Stimulated activated CD4-positive, alpha-beta T cell treated with anti-CD3 and anti-CD28 coated beads, Interleukin-2, amount 100 ng/mL, for 48 hours (primary cell): Measurements from ENCODE around the gene LEFTY2.
"Not testable (repeated sequence)": the region's sequence is repeated elsewhere in the genome, so short reads cannot be mapped to it uniquely, and the experiment has no call there.

ENCODE experiments used
- DNase-seq, 2 donors: peaks; one replicate each; pipeline ENCODE4 v3.0.0-alpha.2; 2020

Gene LEFTY2

GRCh38 chr1:225950905-225951497, 10.0 kb upstream of the LEFTY2 start:
- no peak for DNase-seq

- no peak for DNase-seq
Observed at GRCh38 chr1:225949041-225949440, 8.0 kb upstream of the LEFTY2 start.

GRCh38 chr1:225946803-225947202, 5.8 kb upstream of the LEFTY2 start:
- DNase-seq: no peak

GRCh38 chr1:225946082-225946620, 5.1 kb upstream of the LEFTY2 start:
- no peak for DNase-seq

- DNase-seq: no peak
Observed at GRCh38 chr1:225945564-225945963, 4.5 kb upstream of the LEFTY2 start.

- no peak for DNase-seq
Observed at GRCh38 chr1:225944951-225945350, 3.9 kb upstream of the LEFTY2 start.

- DNase-seq: no peak
Observed at GRCh38 chr1:225944387-225944786, 3.4 kb upstream of the LEFTY2 start.

GRCh38 chr1:225943582-225943981, 2.6 kb upstream of the LEFTY2 start:
- DNase-seq: no peak

- no peak for DNase-seq
Observed at GRCh38 chr1:225942574-225942973, 1.6 kb upstream of the LEFTY2 start.

- DNase-seq: no peak
Observed at GRCh38 chr1:225941942-225942222, 862 bp upstream of the LEFTY2 start.

- no peak for DNase-seq
Observed at GRCh38 chr1:225940385-225941151, 452 bp downstream of the LEFTY2 start.

- DNase-seq: not testable (repeated sequence)
Observed at GRCh38 chr1:225939939-225940310, 1.1 kb downstream of the LEFTY2 start.

GRCh38 chr1:225939097-225939938, 1.7 kb downstream of the LEFTY2 start:
- not testable (repeated sequence) for DNase-seq

GRCh38 chr1:225937048-225937968, 3.7 kb downstream of the LEFTY2 start:
- no peak for DNase-seq

GRCh38 chr1:225936523-225936922, 4.5 kb downstream of the LEFTY2 start:
- DNase-seq: no peak

- DNase-seq: not testable (repeated sequence)
Observed at GRCh38 chr1:225936086-225936485, 4.9 kb downstream of the LEFTY2 start.

GRCh38 chr1:225934711-225935110, 6.3 kb downstream of the LEFTY2 start:
- no peak for DNase-seq

- DNase-seq: no peak
Observed at GRCh38 chr1:225933072-225933471, 7.9 kb downstream of the LEFTY2 start.

- no peak for DNase-seq
Observed at GRCh38 chr1:225931270-225932136, 9.5 kb downstream of the LEFTY2 start.

- no peak for DNase-seq
Observed at GRCh38 chr1:225930566-225930965, 10.5 kb downstream of the LEFTY2 start.

GRCh38 chr1:225929462-225929861, 11.6 kb downstream of the LEFTY2 start:
- DNase-seq: not testable (repeated sequence)
